Stimulated activated naive CD8-positive, alpha-beta T cell treated with anti-CD3 and anti-CD28 coated beads, Interleukin-15, Interleukin-2, amounts not matched to agents 100 U/mL and 50 U/mL, for 24 hours (primary cell): ENCODE results near the gene STK36.

Experiments used
- ATAC-seq: fragments of 150-1000 bp; cut with Tn5 transposase; one replicate; pipeline ENCODE4 v1.10.0; 2021
- DNase-seq: peaks from one replicate; pipeline ENCODE4 v3.0.0; 2021

The STK36 gene

DNA sequence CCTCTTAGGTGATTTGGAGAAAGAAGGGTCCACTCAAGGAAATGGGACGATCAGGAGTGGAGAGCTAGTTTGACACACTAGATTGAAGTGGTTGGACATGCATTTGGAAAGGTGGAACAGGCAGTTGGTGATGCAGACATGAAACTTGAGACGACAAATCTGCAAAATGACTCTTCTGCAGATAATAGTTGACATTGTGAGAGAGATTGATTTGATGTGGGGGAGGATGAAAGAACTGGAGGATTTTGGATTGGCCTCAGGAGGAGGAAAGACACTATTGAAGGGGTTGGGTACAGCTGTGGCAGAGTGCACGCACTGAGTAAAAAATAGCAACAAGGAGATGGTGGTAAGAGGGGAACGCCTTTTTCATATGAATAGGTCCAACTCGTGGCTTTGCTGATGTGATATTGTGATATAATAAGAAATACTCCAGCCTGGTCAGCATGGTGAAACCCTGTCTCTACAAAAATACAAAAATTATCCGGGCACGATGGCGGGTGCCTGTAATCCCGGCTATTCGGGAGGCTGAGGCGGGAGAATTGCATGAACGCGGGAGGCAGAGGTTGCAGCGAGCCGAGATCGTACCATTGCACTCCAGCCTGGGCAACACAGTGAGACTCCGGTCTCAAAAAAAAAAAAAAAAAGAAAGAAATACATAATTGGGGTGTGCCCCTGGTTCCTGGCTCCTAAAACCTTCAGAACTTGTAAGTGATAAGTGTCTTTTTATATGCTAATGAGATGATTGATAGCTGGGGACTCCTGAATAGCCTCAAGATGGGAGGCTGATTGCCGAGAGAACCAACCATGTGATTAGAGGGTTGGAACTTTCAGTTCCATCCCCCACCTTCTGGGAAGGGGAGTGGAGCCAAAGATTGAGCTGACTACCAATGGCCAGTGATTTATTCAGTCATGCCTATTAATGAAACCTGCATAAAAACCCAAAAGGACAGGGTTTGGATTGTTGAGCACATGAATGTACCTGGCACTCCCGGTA is 48.5 kb downstream of the STK36 start:
- no peak for DNase-seq
- ATAC-seq, result no peak

DNA sequence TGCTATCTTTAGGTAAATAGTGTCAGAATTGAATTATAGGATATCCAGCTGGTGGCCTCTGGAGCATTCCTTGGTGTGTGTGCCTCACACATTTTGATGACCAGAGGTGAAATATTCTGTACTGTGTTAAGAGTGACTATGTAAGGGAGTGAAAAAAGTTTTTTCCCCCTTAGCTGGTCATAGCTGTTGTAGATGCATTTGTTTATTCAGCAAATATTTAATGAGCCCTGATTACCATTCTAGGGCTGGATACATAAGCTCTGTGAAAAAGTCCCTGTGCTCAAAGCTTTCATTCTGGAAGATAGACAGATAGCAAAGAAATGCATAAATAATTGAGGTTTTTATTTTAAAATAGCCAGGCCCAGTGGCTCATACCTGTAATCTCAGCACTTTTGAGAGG is 49.6 kb downstream of the STK36 start:
- ATAC-seq, result no peak
- DNase-seq, result no peak

DNA sequence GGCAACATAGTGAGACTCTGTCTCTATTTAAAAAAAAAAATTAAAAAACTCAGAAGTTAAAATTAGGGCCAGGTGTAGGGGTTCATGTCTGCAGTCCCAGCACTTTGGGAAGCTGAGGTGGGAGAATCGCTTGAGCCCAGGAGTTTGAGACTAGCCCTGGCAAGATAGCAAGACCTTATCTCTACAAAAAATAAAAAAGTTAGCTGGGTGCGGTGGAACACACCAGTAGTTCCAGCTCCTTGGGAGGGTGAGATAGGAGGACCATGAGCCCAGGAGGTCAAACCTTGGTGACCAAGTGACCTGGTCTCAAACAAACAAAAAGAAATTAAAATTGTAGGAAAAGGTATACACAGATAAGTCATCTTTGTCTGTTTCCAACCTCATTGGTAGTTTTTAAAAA is 50.0 kb downstream of the STK36 start:
- DNase-seq, result no peak
- ATAC-seq, result no peak

DNA sequence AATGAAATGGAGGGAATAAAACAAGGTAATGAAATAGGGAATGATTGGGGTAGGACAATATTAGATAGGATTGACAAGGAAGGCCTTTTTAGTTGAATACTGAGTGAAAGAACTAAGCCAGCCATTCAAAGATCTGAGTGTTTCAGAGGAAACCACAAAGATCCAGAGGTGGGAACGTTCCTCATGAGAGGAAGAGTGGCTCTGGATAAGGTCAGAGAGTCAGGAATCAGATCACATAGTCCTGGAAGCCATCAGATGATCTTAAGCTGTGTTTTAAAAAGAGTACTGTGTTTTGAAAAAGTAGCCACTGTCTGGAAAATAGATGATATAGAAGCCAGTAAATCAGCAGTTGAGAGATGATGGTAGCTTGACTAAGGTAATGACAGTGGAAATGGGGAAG is 50.5 kb downstream of the STK36 start:
- ATAC-seq, result no peak
- DNase-seq, result no peak

DNA sequence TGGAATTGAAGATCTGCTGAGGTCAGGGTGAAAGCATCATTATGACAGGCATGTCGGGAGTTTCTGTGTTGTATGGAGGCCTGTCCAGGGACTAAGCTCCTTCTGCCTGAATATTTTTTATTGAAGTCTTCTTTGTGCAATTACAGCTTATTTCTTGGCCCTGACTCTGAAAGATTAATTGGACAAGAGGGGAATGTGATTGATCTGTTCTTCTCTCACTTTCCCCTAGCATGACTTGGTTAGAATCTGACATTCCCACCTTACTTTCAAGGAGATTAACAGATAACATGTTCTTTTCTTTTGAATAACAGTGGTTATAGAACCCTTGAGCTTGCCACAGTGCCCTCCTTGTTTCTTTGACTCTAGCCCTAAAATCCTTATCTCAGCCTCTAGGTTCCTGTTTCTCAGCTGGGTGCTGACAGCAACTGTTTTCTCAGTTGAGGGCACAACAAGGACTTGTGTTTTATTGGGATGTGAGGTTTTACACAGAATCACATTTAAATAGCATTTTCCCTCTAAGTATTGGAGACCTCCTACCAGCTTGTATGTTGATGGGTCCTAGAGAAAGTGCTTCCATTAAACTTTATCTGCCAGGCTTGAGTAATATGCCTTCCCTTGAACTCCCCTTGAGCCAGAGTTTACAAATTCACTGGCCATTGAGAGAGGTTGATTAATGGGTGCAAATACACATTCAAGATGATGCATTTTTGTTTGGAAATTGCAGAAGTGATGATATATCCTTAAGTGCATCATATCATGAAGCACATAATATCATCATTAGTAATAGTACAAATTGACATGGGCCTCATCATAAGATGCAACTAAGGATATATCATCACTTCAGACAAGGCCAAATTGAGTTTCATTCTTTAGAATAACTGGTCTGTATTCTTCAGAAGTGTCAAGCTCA is 51.2 kb downstream of the STK36 start:
- ATAC-seq (no peak), DNase-seq (no peak)

DNA sequence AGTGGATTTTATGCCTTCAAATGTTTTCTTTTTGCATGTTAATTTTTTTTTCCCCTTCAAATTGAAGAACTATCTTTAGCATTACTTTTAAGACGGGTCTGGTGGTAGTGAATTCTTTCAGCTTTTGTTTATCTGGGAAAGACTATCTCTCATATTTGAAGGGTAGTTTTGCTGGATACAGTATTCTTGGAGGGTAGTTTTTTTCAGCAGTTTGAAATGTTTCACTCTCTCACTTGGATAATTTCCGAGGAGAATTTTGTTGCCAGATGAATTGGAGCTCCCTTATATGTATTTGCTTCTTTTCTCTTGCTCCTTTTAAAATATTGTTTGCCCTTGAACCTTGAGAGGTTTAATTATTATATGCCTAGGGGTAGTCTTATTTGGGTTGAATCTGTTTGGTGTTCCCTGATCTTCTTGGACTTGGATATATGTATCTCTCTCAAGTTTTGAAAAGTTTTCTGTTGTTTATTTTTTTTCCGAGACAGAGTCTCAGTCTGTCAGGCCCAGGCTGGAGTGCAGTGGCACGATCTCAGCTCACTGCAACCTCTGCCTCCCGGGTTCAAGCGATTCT is 54.2 kb downstream of the STK36 start:
- ATAC-seq (no peak), DNase-seq (no peak)

DNA sequence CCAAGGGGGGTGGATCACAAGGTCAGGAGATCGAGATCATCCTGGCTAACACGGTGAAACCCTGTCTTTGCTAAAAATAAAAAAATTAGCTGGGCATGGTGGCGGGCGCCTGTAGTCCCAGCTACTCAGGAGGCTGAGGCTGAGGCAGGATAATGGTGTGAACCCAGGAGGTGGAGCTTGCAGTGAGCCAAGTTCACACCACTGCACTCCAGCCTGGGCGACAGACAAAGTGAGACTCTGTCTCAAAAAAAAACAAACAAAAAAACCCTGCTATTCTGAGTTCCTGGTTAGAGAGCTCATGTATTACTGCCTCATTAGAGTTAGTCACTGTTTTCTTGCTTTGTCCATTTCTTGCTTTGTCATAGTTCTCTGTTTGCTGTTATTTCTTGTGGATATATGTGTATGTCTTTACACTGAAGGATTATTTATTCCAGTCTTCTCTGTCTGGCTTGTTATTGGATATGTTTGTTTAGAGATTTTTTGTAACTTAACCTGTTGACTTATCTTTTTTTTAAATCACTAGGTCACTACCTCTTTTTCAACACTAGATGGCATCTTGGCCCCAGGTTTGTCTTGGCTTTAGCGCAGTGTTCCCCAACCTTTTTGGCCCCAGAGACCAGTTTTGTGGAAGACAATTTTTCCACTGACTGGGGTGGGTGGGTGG is 55.7 kb downstream of the STK36 start:
- DNase-seq, result no peak
- no peak for ATAC-seq

DNA sequence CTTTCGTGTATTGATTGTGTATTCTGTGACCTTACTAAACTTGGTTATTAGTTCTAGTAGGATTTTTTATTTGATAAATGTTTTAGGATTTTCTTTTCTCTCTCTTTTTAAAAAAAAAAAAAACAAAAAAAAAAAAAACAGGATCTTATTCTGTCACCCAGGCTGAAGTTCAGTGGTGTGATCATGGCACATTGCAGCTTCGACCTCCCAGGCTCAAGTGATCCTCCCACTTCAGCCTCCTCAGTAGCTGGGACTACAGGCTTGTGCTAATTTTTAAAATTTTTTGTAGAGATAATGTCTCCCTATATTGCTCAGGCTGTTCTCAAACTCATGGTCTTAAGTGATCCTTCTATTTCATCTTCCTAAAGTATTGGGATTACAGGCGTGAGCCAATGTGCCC is 57.8 kb downstream of the STK36 start:
- no peak for ATAC-seq
- no peak for DNase-seq

DNA sequence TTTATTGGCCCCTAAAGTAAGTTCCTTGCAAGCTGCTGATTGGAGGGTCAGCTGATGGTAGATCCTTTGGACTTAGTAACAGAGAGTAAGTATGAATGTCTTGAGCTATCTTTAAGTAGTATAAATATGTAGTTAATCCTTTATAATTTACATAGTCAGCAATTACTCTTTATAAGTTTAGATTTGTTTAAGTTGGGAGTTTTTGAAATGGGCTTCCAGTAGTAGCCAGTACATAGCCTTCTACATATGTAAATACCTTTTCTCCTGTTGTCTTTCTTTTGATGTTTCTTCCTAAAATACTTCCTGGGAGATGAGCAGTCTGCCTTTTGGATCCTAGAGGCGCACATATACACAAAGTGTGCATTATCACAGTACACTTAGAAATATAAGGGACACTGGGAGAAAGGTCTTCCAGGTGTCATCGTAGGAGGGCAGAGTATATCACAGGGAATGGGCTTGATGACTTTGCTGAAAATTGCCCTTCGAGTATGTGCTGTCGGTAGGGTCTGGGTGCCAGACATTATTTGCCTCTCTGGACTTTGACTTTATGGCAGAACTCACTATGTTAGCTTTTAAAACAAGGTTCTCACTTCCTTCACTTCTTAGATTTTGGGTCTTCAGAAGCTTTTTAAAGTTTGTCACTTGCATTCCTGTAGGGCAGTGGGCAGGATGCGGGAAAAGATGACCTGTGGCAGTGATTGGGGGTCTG is 60.3 kb downstream of the STK36 start:
- DNase-seq, result no peak
- no peak for ATAC-seq

DNA sequence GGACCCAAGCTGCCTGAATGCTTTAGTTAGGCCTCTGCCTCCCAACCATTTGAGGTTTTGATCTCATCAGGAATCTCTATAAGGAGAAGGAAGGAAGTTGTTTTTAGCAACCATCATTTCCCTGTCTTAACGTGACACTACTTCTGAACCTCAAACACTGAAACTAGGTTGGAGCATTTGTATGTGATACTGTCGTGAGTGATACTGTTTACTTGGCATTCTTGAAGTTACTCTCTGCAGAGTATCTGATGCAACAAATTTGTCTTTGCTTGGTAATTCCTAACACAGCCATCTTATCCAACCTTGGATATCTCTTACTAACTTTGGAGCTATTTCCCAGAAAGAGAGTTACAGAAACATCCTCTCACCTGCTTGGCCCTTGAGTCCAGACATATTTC is 60.9 kb downstream of the STK36 start:
- no peak for ATAC-seq
- no peak for DNase-seq

DNA sequence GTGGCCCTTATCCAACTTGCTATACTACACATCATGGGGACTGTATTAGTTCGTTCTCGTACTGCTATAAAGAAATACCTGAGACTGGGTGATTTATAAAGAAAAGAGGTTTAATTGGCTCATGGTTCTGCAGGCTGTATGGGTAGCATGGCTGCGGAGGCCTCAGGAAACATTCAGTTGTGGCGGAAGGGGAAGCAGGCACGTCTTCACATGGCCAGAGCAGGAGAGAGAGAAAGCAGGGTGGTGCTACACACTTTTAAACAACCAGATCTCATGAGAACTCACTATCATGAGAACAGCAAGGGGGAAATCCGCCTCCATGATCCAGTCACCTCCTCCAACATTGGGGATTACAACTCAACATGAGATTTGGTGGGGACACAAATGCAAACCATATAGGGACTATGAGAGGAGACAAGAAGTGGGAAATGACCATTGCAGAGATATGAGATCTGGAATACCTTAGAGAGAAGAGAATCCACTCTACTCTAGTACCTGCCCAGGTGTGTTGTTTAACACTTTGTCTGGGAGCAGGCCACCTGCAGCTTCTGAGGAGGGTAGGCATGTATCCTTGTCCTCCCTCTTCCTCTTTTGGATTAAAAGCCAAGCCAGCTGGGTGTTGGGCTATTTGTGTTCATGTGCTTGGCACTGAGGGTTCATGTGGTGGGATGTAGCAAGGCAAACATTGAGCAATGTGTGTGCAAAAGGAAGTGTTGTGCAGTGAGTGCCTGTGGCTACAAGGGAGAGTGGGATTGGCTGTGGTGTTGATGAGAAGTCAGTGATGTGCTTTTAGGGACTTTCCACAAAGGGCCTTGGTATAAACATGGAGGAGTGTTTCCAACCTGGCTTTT is 61.5 kb downstream of the STK36 start:
- DNase-seq, result peak; percentile 10
- peak; percentile 80 for ATAC-seq

DNA sequence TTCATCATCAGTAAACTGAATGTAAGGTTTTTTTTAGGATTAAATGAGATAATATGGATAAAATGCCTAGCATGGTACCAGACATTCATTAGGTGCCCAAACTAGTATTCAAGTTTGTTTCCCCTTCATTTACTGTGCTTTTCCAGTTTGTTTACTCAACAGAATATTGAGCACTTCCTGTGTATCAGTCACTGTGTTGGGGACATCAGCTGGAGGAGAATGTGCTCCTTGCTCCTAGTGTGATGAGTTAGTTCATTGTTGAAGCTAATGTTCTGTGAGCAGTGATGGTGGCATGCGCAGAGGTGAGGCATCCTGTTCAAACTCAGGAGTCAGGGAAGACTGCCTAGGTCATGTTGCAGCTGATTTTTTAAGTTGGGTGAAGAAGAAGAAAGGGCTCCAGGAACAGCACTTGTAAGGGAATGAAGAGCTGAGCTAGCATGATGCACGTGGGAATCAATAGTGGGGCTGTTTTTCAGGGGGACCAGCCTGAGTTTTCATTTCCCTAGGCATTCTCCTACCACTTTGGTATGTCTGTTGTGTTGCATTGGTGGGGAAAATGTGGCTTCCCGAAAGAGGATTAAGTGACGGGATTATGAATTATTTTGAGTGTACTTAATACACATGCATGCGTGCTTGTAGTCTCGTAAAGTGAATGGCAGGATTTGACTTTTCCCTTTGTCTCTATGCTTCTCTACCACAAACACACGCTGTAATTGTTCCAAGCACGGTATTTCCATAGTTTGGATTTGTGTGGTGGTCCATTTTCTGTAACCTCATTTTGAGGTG is 62.5 kb downstream of the STK36 start:
- DNase-seq (no peak), ATAC-seq (no peak)

DNA sequence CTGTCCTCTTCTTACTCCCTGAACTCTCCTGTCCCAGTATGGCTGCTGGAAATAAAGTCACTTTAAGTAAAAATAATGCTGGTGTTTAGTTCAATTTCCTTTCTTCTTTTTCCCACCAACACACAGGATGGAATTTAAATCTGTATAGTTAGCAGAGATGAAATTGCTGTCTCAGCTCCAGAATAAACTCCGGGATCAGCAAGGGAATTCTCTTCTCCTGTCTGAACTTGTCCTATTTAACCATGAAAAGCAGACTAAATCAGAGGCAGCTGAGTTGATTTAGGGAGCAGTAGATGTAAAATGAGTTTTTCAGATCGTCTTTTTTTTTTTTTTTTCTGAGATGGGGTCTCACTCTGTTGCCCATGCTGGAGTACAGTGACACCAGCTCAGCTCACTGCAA is 64.6 kb downstream of the STK36 start:
- no peak for ATAC-seq
- no peak for DNase-seq

DNA sequence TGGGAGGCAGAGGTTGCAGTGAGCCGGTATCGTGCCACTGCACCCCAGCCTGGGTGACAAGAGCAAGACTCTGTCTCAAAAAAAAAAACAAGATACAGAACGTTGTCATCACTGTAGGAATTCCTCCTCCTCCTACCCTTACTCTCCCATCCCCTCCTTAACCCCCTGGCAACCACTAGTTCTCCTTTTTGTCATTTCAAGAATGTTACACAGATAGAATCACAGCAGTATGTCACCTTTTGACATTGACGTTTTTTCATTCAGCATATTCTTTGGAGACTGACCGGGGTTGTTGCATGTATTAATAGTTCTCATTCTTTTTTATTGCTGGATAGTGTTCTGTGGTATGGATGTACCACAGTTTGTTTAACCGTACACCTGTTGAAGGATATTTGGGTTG is 71.2 kb downstream of the STK36 start:
- DNase-seq, result no peak
- ATAC-seq, result no peak

DNA sequence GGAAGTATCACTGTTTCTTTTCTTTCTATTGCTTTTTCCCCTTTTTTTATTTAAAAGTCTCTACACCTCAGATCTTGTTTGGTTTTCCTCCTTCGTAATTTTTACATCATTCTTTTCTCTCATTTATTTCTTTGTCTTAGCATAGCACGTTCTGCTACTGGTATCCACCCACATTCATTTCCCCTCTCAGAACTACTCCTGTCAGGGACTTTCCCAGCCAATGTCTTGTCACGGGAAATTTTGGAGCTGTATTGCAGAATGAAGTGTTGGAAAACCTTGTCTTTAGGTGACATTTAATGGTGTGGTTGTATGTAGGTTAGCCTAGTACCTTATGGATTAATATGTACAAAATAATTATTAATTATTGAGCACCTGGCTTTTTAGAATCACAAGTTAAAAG is 72.7 kb downstream of the STK36 start:
- no peak for DNase-seq
- no peak for ATAC-seq

DNA sequence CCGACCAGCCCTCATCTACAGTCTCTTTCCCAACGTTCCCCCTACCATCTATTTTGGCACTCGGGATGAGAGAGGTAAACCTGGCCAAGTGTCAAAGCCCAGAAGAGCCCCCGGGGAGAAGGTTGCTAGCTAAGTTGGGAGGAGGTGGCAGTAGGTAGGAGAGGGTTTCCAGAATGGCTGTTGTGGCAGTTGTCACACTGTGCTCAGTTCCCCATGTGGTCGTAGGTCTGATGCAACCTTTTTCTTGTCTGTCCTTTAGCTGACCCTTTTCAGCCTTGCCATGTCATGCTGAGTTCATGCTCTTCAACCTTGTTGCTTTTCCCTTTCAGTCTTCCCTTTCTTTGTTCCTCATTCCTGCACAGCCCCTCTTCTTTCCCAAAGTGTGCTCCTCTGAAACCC is 73.3 kb downstream of the STK36 start:
- no peak for DNase-seq
- no peak for ATAC-seq

DNA sequence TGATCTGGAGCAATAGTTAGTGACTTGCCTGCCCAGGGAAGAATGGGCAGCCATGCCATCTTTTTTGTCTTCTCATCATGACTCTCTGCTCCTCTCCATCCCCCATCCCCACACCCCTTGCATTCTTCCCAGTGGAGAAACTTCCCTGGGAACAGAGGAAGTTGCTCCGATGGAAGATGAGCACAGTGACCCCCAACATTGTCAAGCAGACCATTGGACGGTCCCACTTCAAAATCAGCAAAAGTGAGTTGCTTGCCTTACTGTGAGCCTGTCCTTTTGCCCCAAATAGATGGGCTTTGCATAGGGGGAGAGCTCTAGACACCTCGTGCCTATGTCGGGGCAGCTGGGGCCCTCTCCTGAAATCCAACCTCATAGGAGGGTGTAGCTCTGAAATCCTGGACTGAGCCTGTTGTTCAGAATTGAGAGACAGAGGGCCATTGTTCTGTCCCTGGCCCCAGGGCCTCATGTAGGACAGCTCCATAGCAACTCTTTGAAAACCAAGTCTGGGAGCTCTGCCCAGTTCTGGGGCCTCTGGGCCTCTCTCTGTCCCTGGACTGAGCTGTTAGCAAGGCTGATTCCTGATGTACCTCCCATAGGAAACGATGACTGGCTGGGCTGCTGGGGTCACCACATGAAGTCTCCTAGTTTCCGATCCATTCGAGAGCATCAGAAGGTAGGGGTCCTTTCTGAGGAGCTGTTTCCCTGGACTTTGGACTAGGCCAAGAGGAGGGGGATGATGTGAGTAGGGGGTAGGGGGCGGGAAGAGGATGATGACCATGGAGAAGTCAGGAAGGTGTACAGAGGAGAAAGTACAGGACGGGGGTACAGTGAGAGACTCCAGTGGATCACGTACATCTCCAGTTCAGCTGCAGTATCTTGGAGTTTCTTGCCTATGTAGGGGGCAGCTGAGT is 73.9 kb downstream of the STK36 start:
- ATAC-seq, result no peak
- DNase-seq, result no peak

DNA sequence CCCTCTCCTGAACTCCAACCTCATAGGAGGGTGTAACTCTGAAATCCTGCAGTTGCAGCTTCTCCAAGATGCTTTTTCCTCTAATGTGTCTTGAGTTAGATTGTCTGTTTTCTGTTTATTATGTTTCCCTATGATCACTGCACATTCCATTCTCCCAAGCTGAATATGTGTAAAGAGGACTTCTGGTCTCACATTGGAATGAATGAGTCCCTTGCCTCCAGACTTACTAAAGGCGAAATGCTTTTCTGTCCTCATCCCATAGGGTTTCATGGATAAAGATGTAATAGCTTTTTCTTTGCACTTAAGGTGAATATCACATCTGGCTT is 74.5 kb downstream of the STK36 start:
- DNase-seq (no peak), ATAC-seq (no peak)

DNA sequence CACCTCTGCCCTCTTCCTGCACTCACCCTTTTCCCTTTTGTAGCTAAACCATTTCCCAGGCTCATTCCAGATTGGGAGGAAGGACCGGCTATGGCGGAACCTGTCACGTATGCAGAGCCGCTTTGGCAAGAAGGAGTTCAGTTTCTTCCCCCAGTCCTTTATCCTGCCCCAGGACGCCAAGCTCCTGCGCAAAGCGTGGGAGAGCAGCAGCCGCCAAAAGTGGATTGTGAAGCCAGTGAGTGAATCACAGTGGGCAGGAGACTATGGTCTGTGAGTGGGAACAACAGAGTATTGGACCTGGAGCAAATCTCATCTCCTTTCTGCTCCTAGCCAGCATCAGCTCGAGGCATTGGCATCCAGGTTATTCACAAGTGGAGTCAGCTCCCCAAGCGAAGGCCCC is 75.1 kb downstream of the STK36 start:
- no peak for ATAC-seq
- DNase-seq, result no peak
